ENCODE data around the gene SLC44A4.

GRCh38 chr6:31907158-31907813, 28.5 kb upstream of the SLC44A4 start:
- TF ChIP-seq MLX (CRISPR knock-in tag; IDR thresholded peaks at IDR 0.05) (no peak), SP1 (CRISPR knock-in tag; conservative IDR thresholded peaks at IDR 0.05) (no peak), CDX4 (CRISPR knock-in tag; IDR thresholded peaks at IDR 0.05; ENCODE audit: borderline replicate concordance) (no peak), ZNF232 (CRISPR knock-in tag; IDR thresholded peaks at IDR 0.05) (no peak), USF1 (CRISPR knock-in tag; IDR thresholded peaks at IDR 0.05) (no peak), NR1H2 (CRISPR knock-in tag; IDR thresholded peaks at IDR 0.05) (no peak), MAX (CRISPR knock-in tag; IDR thresholded peaks at IDR 0.05) (no peak), NR3C1 (CRISPR knock-in tag; conservative IDR thresholded peaks at IDR 0.05; ENCODE audit: low read depth) (no peak), SOX15 (CRISPR knock-in tag; IDR thresholded peaks at IDR 0.05) (no peak), E2F4 (CRISPR knock-in tag; IDR thresholded peaks at IDR 0.05; ENCODE audit: borderline replicate concordance, low read depth) (no peak), MXD4 (CRISPR knock-in tag; IDR thresholded peaks at IDR 0.05; ENCODE audit: borderline replicate concordance) (no peak), ZNF416 (CRISPR knock-in tag; IDR thresholded peaks at IDR 0.05) (no peak)
- TF ChIP-seq, protein P1, sequence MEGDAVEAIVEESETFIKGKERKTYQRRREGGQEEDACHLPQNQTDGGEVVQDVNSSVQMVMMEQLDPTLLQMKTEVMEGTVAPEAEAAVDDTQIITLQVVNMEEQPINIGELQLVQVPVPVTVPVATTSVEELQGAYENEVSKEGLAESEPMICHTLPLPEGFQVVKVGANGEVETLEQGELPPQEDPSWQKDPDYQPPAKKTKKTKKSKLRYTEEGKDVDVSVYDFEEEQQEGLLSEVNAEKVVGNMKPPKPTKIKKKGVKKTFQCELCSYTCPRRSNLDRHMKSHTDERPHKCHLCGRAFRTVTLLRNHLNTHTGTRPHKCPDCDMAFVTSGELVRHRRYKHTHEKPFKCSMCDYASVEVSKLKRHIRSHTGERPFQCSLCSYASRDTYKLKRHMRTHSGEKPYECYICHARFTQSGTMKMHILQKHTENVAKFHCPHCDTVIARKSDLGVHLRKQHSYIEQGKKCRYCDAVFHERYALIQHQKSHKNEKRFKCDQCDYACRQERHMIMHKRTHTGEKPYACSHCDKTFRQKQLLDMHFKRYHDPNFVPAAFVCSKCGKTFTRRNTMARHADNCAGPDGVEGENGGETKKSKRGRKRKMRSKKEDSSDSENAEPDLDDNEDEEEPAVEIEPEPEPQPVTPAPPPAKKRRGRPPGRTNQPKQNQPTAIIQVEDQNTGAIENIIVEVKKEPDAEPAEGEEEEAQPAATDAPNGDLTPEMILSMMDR (IDR thresholded peaks at IDR 0.05) = no peak
- TF ChIP-seq, protein P2, sequence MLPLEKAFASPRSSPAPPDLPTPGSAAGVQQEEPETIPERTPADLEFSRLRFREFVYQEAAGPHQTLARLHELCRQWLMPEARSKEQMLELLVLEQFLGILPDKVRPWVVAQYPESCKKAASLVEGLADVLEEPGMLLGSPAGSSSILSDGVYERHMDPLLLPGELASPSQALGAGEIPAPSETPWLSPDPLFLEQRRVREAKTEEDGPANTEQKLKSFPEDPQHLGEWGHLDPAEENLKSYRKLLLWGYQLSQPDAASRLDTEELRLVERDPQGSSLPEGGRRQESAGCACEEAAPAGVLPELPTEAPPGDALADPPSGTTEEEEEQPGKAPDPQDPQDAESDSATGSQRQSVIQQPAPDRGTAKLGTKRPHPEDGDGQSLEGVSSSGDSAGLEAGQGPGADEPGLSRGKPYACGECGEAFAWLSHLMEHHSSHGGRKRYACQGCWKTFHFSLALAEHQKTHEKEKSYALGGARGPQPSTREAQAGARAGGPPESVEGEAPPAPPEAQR (CRISPR knock-in tag; IDR thresholded peaks at IDR 0.05) = no peak

Measured in WTC11 (cell line).